CD14-positive monocyte (primary cell): ENCODE measurements around the gene CPEB3. TPM values are rescaled to one million over a fixed set of nuclear protein-coding genes. Genes with fewer than 3 reads are reported as not detected.
A peak's percentile ranks its signal among the peaks of the same experiment; 100 is the strongest.
"Not testable (repeated sequence)": the region's sequence is repeated elsewhere in the genome, so short reads cannot be mapped to it uniquely, and the experiment has no call there.

ENCODE experiments used
- DNase-seq, 3 donors: peaks; one replicate each; pipeline ENCODE4 v3.0.0-alpha.2; 2011 to 2022
- H2AFZ ChIP-seq: 2 replicates; pipeline ENCODE4 v1.6.0; 2012; ENCODE audit warnings: mild to moderate bottlenecking, low read depth, low read length, inconsistent platforms; ENCODE audit not compliant: insufficient read depth, poor library complexity, severe bottlenecking
- H3K27ac ChIP-seq, 2 donors: 1 replicate in 1 of 2; 2 replicates in 1 of 2; pipeline ENCODE4 v1.5.1; 2012 to 2013; ENCODE audit warnings: low read length in 2 of 2, control low read depth in 1 of 2, inconsistent platforms in 1 of 2, low read depth in 1 of 2, mild to moderate bottlenecking in 1 of 2
- H3K27me3 ChIP-seq, 2 donors: one replicate each; pipeline versions ENCODE4 v1.6.0 to v1.6.1; 2011 to 2013; ENCODE audit warnings: low read length in 2 of 2; ENCODE audit not compliant: control insufficient read depth in 2 of 2, insufficient read depth in 2 of 2
- H3K36me3 ChIP-seq, 2 donors: replicated peaks in 1 of 2; 1 replicate in 1 of 2; 2 replicates in 1 of 2; pipeline versions ENCODE4 v1.5.1 to v1.6.1; 2012 to 2013; ENCODE audit warnings: low read length in 2 of 2, control low read depth in 1 of 2, inconsistent platforms in 1 of 2, mild to moderate bottlenecking in 1 of 2; ENCODE audit not compliant: insufficient read depth in 2 of 2, control insufficient read depth in 1 of 2
- H3K4me1 ChIP-seq, 2 donors: 1 replicate in 1 of 2; 2 replicates in 1 of 2; pipeline versions ENCODE4 v1.5.1 to v1.6.1; 2012 to 2013; ENCODE audit warnings: low read length in 2 of 2, control low read depth in 1 of 2, inconsistent platforms in 1 of 2, mild to moderate bottlenecking in 1 of 2, moderate library complexity in 1 of 2; ENCODE audit not compliant: insufficient read depth in 2 of 2, control insufficient read depth in 1 of 2
- H3K4me2 ChIP-seq: replicated peaks from 2 replicates; pipeline ENCODE3; 2012; ENCODE audit warnings: low read length, moderate library complexity, mild to moderate bottlenecking; ENCODE audit not compliant: poor library complexity, severe bottlenecking; ENCODE audit errors: extremely low read depth
- H3K4me3 ChIP-seq, 3 experiments: fragments of 200-600 bp in 1 of 3; sonication (generic) in 1 of 3; replicated peaks in 1 of 3; 1 replicate in 2 of 3; 2 replicates in 1 of 3; pipeline ENCODE4 v1.5.1; 2011 to 2013; ENCODE audit warnings: low read length in 3 of 3, mild to moderate bottlenecking in 3 of 3, control low read depth in 2 of 3, low read depth in 2 of 3, inconsistent platforms in 1 of 3, moderate library complexity in 1 of 3
- H3K79me2 ChIP-seq: 2 replicates; pipeline ENCODE4 v1.6.0; 2012; ENCODE audit warnings: mild to moderate bottlenecking, control low read depth, inconsistent platforms, low read length, moderate library complexity; ENCODE audit not compliant: insufficient read depth
- H3K9ac ChIP-seq: 2 replicates; pipeline ENCODE4 v1.6.0; 2017; ENCODE audit warnings: low read length, mild to moderate bottlenecking; ENCODE audit not compliant: insufficient read depth, poor library complexity, severe bottlenecking
- H3K9me3 ChIP-seq, 2 donors: replicated peaks in 1 of 2; 1 replicate in 1 of 2; 2 replicates in 1 of 2; pipeline versions ENCODE4 v1.5.1 to v1.6.1; 2012 to 2013; ENCODE audit warnings: low read length in 2 of 2, control low read depth in 1 of 2; ENCODE audit not compliant: control insufficient read depth in 1 of 2, insufficient read depth in 1 of 2
- H4K20me1 ChIP-seq: 2 replicates; pipeline ENCODE4 v1.6.0; 2012; ENCODE audit warnings: mild to moderate bottlenecking, low read length, control low read depth, moderate library complexity; ENCODE audit not compliant: insufficient read depth
- H3K27ac Mint-ChIP-seq, 7 donors: one replicate each; pipeline ENCODE4 v1.8.0; 2020; ENCODE audit warnings: mild to moderate bottlenecking in 7 of 7, mixed read lengths in 7 of 7, moderate library complexity in 6 of 7, inconsistent platforms in 2 of 7
- H3K27me3 Mint-ChIP-seq, 3 donors: one replicate each; pipeline ENCODE4 v1.8.0; 2021 to 2022; ENCODE audit warnings: low read depth in 3 of 3, mild to moderate bottlenecking in 3 of 3, mixed read lengths in 3 of 3, moderate library complexity in 3 of 3, inconsistent platforms in 1 of 3
- H3K36me3 Mint-ChIP-seq, 2 donors: one replicate each; pipeline ENCODE4 v1.8.0; 2020; ENCODE audit warnings: mixed read lengths in 2 of 2, inconsistent platforms in 1 of 2, mild to moderate bottlenecking in 1 of 2
- H3K4me1 Mint-ChIP-seq: one replicate; pipeline ENCODE4 v1.8.0; 2020; ENCODE audit warnings: mild to moderate bottlenecking, mixed read lengths
- H3K4me3 Mint-ChIP-seq, 2 donors: one replicate each; pipeline ENCODE4 v1.8.0; 2020; ENCODE audit warnings: mild to moderate bottlenecking in 2 of 2, mixed read lengths in 2 of 2, moderate library complexity in 1 of 2
- H3K9me3 Mint-ChIP-seq, 7 donors: one replicate each; pipeline ENCODE4 v1.8.0; 2020 to 2022; ENCODE audit warnings: mixed read lengths in 7 of 7, mild to moderate bottlenecking in 6 of 7, moderate library complexity in 6 of 7, inconsistent platforms in 2 of 7
- WGBS: methylation state at CpG from one replicate; pipeline ENCODE4 v1.1.5; 2013; ENCODE audit warnings: missing lambda C conversion rate; ENCODE audit not compliant: insufficient coverage; 5-methylcytosine and 5-hydroxymethylcytosine counted together
- intact Hi-C, 2 donors: fragments of 100-400 bp; cut with micrococcal nuclease; formaldehyde crosslinking; loops; one replicate each; pipeline versions ENCODE4 v1.15.0 to v1.15.1; 2023
- polyA plus RNA-seq, 3 donors: library from polyadenylated mRNA; depleted of rRNA in 1 of 3; unstranded in 2 of 3; stranded (reverse) in 1 of 3; fragments of 300-500 nt in 2 of 3; fragments of >200 nt in 1 of 3; fragmentation: Illumina TruSeq in 2 of 3; gene quantifications; 1 replicate in 2 of 3; 2 replicates in 1 of 3; pipeline ENCODE4 v1.2.3, GENCODE V29; 2012 to 2021
- TF ChIP-seq, protein P1 (sequence below): fragments of 200-600 bp; IDR thresholded peaks from one replicate; pipeline ENCODE4 v1.8.0; 2022; ENCODE audit warnings: antibody characterized with exemption, mild to moderate bottlenecking

Gene CPEB3
- polyA plus RNA-seq, 3 donors = 1.8 to 2.9 (median 2.1) TPM

DNA sequence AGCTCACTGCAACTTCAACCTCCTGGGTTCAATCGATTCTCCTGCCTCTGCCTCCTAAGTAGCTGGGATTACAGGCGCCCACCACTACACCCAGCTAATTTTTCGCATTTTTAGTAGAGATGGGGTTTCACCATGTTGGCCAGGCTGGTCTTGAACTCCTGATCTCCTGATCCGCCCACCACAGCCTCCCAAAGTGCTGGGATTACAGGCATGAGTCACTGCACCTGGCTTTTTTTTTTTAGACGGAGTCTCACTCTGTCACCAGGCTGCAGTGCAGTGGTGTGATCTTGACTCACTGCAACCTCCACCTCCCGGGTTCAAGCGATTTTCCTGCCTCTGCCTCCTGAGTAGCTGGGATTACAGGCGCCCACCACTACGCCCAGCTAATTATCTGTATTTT is 75.7 kb downstream of the CPEB3 start:
- H3K36me3 ChIP-seq = peaks cover 10 to 18% of the 10 kb centered on the region in 2 donors
- DNase-seq, H3K4me3 ChIP-seq, H3K9ac ChIP-seq, H3K27me3 ChIP-seq, H3K27me3 Mint-ChIP-seq, H3K9me3 Mint-ChIP-seq, H3K4me3 Mint-ChIP-seq, H2AFZ ChIP-seq, H3K27ac ChIP-seq, H3K4me2 ChIP-seq, H3K9me3 ChIP-seq, intact Hi-C loops, H3K4me1 Mint-ChIP-seq: not testable (repeated sequence)
- H4K20me1 ChIP-seq = peaks cover 17% of the 10 kb centered on the region
- H3K79me2 ChIP-seq = peaks cover 16% of the 10 kb centered on the region
- peak overlapping the region in 2 of 7 donors; percentile 36 to 45 for H3K27ac Mint-ChIP-seq
- WGBS = 100% methylated on average over 5 of the region's 9 CpGs
- H3K36me3 Mint-ChIP-seq = peaks cover 19 to 48% of the 10 kb centered on the region in 2 donors
- peaks cover 6 to 13% of the 10 kb centered on the region in 2 donors for H3K4me1 ChIP-seq

- H3K4me1 Mint-ChIP-seq = peaks cover 15% of the 10 kb centered on the region
- Histone ChIP-seq H3K9ac (no peak overlapping the region), H3K79me2 (peaks cover 24% of the 10 kb centered on the region), H2AFZ (no peak overlapping the region), H3K27ac (no peak overlapping the region), H3K9me3 (no peaks in the 10 kb centered on the region), H3K4me1 (peaks cover 17 to 23% of the 10 kb centered on the region in 2 donors), H3K4me2 (no peak overlapping the region), H3K27me3 (no peaks in the 10 kb centered on the region), H4K20me1 (peaks cover 7% of the 10 kb centered on the region), H3K36me3 (peaks cover 5 to 8% of the 10 kb centered on the region in 2 donors), H3K4me3 (no peak overlapping the region)
- H3K9me3 Mint-ChIP-seq = peaks cover 0 to 3% (median 0%) of the 10 kb centered on the region in 7 donors
- H3K4me3 Mint-ChIP-seq = no peak overlapping the region
- no peaks in the 10 kb centered on the region for H3K27me3 Mint-ChIP-seq
- peaks cover 11 to 38% of the 10 kb centered on the region in 2 donors for H3K36me3 Mint-ChIP-seq
- intact Hi-C loops = no loop called here
- peak overlapping the region in 4 of 7 donors; percentile 1 to 84 (median 74) for H3K27ac Mint-ChIP-seq
- TF ChIP-seq, protein P1, sequence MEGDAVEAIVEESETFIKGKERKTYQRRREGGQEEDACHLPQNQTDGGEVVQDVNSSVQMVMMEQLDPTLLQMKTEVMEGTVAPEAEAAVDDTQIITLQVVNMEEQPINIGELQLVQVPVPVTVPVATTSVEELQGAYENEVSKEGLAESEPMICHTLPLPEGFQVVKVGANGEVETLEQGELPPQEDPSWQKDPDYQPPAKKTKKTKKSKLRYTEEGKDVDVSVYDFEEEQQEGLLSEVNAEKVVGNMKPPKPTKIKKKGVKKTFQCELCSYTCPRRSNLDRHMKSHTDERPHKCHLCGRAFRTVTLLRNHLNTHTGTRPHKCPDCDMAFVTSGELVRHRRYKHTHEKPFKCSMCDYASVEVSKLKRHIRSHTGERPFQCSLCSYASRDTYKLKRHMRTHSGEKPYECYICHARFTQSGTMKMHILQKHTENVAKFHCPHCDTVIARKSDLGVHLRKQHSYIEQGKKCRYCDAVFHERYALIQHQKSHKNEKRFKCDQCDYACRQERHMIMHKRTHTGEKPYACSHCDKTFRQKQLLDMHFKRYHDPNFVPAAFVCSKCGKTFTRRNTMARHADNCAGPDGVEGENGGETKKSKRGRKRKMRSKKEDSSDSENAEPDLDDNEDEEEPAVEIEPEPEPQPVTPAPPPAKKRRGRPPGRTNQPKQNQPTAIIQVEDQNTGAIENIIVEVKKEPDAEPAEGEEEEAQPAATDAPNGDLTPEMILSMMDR = no peak
- no peak for DNase-seq
- WGBS = 91% methylated on average over 1 of the region's 2 CpGs
Measured at GRCh38 chr10:92213049-92213448, 77.8 kb downstream of the CPEB3 start.
